ENCODE data around the gene CSHL1.

Gene CSHL1

DNA sequence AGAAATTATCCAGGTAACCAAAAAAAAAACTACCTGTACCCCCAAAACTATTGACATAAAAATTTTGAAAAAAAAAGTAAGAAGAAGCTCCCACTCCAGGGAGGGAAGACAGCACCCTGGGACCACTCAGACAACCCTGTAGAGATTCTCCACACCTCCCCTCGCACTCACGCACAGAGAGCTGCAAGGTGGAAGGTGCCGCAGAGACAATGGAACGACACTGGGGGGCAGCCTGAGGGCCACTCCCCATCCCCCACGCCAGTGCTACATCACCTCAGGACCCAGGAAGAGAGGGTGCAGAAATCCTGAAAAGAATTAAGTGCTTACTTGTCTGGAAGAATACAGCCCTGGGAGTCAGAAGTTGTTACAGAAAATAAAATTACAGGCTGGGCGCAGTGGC is 26.3 kb upstream of the CSHL1 start:
- TF ChIP-seq CTCF (IDR thresholded peaks at IDR 0.05; ENCODE audit: low read depth, low read length), result peak; percentile 43
- no peaks in the 10 kb centered on the region for H3K36me3 ChIP-seq
- H3K27me3 ChIP-seq (ENCODE audit: insufficient read depth, low read depth, severe bottlenecking), result no peaks in the 10 kb centered on the region
- no peak for DNase-seq
- no peak overlapping the region for H3K4me3 ChIP-seq (ENCODE audit: low read depth, low read length)
- H3K9me3 ChIP-seq (ENCODE audit: severe bottlenecking), result no peaks in the 10 kb centered on the region
- no peak overlapping the region for H3K27ac ChIP-seq

- no peak for TF ChIP-seq CTCF (IDR thresholded peaks at IDR 0.05; ENCODE audit: low read depth, low read length)
- DNase-seq, result no peak
- no peak overlapping the region for H3K4me3 ChIP-seq (ENCODE audit: low read depth, low read length)
- H3K27me3 ChIP-seq (ENCODE audit: insufficient read depth, low read depth, severe bottlenecking), result no peaks in the 10 kb centered on the region
- no peak overlapping the region for H3K27ac ChIP-seq
- no peaks in the 10 kb centered on the region for H3K9me3 ChIP-seq (ENCODE audit: severe bottlenecking)
- no peaks in the 10 kb centered on the region for H3K36me3 ChIP-seq
Observed at GRCh38 chr17:63934183-63935112, 23.4 kb upstream of the CSHL1 start.

DNA sequence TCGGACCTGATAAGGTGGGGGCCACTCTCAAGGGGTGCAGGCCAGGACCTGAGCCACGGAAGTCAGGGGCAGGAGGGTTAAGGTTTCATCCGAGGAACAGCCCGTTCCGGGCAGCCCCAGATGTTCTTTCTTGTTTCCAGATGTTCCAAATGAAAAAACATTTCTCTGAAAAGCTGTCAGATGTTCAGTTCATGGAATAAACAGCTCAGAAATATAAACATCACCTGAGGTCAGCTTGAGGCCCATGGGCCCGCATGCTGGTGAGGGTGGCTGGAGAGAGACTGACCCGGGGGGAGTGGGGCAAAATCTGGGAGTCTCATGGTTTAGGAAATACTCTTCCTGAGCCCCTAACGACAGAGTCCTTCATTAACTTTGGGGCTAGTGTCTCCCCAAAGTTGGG is 22.5 kb upstream of the CSHL1 start:
- no peaks in the 10 kb centered on the region for H3K27me3 ChIP-seq (ENCODE audit: insufficient read depth, low read depth, severe bottlenecking)

DNA sequence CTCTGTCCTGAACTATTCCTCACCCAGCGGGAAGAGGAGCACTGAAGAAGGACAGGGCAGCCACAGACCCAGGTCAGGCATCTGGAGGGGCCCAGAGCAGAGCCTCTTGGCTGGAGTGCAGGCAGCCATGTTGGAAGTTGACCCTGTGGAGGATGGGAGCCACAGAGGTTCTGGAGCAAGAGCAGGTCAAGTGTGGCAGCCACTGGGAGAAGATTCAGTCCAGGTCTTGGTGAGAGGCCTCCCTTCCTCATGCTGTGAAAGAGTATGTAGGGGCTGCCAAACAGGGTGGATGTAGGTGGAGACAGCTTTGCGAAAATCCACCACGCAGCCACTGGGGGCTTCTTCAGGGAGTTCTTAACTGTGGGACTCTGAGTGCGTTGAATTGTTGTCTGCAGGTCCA is 21.7 kb upstream of the CSHL1 start:
- no peak for TF ChIP-seq CTCF (IDR thresholded peaks at IDR 0.05; ENCODE audit: low read depth, low read length)
- Histone ChIP-seq H3K9me3 (ENCODE audit: severe bottlenecking) (no peaks in the 10 kb centered on the region), H3K36me3 (no peaks in the 10 kb centered on the region), H3K27me3 (ENCODE audit: insufficient read depth, low read depth, severe bottlenecking) (no peaks in the 10 kb centered on the region), H3K4me3 (ENCODE audit: low read depth, low read length) (no peak overlapping the region), H3K27ac (no peak overlapping the region)
- no peak for DNase-seq

More for the DNA sequence above, 22.5 kb upstream of the CSHL1 start:
- DNase-seq, result no peak
- no peaks in the 10 kb centered on the region for H3K36me3 ChIP-seq
- no peak overlapping the region for H3K4me3 ChIP-seq (ENCODE audit: low read depth, low read length)
- no peaks in the 10 kb centered on the region for H3K9me3 ChIP-seq (ENCODE audit: severe bottlenecking)
- no peak for TF ChIP-seq CTCF (IDR thresholded peaks at IDR 0.05; ENCODE audit: low read depth, low read length)
- H3K27ac ChIP-seq, result no peak overlapping the region

DNA sequence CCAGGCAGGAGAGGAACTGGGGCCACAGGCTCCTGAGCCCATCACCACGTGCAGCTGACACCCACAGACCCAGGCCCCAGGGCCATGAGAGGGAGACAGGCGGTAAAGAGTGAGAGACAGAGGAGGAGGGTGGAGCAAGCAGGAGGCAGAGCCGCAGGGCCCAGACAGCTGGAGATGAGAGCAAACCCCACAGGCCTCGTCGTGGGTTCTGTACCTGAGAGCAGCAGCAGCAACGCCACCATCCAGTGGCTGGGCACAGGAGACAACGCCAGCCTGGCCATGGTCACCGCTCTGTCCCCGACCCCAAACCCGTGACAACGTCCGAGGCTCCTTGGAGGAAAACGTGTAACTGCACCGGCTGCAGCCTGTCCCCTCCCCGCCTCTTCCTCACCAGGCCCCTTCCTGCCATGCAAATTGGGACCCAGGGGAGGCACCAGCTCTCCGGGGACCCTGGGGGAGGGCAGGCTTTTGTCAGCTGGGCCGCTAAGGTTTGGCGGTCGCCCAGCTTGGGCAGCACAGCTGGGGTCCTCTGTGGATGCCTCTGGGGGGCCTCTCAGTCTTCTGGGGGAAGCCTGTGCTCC is 21.0 kb upstream of the CSHL1 start, which contains the start of gene CD79B:
TSS of gene CD79B (minus strand) at position 351 of the 581 bp plus-strand sequence. CDS start at position 281, 70 bp downstream.
- TF ChIP-seq CTCF (IDR thresholded peaks at IDR 0.05; ENCODE audit: low read depth, low read length), result no peak
- Histone ChIP-seq H3K4me3 (ENCODE audit: low read depth, low read length) (no peak within 1 kb of the TSS), H3K27me3 (ENCODE audit: insufficient read depth, low read depth, severe bottlenecking) (no peaks in the 10 kb centered on the region), H3K36me3 (no peaks in the 10 kb centered on the region), H3K27ac (no peak within 1 kb of the TSS), H3K9me3 (ENCODE audit: severe bottlenecking) (no peaks in the 10 kb centered on the region)
- DNase-seq, result no peak

Measured in WERI-Rb-1 (cell line).